Ectodermal cell (in vitro differentiated cells): ENCODE results near the gene RTTN. TPM values are rescaled to one million over a fixed set of nuclear protein-coding genes. Genes with fewer than 3 reads are reported as not detected.
A peak's percentile ranks its signal among the peaks of the same experiment; 100 is the strongest.
"Not testable (repeated sequence)": the region's sequence is repeated elsewhere in the genome, so short reads cannot be mapped to it uniquely, and the experiment has no call there.

Experiments used
- H3K27ac ChIP-seq: 2 replicates; pipeline ENCODE4 v1.7.0; 2013; ENCODE audit warnings: mild to moderate bottlenecking, low read depth, low read length; ENCODE audit not compliant: insufficient read depth, poor library complexity, severe bottlenecking
- H3K27me3 ChIP-seq: 2 replicates; pipeline ENCODE4 v1.7.0; 2013; ENCODE audit warnings: mild to moderate bottlenecking, low read length; ENCODE audit not compliant: insufficient read depth, control insufficient read depth, poor library complexity, severe bottlenecking
- H3K36me3 ChIP-seq: one replicate; pipeline ENCODE4 v1.7.0; 2013; ENCODE audit warnings: low read length; ENCODE audit not compliant: control insufficient read depth, insufficient read depth
- H3K4me1 ChIP-seq: one replicate; pipeline ENCODE4 v1.7.0; 2013; ENCODE audit warnings: low read length; ENCODE audit not compliant: control insufficient read depth, insufficient read depth
- H3K4me3 ChIP-seq: 2 replicates; pipeline ENCODE4 v1.7.0; 2013; ENCODE audit warnings: low read depth, low read length, control low read depth; ENCODE audit not compliant: insufficient read depth
- H3K9me3 ChIP-seq: 2 replicates; pipeline ENCODE4 v1.7.0; 2013; ENCODE audit warnings: mild to moderate bottlenecking, low read length, moderate library complexity; ENCODE audit not compliant: control insufficient read depth
- WGBS, 2 experiments: methylation state at CpG; one replicate each; pipeline ENCODE4 v1.1.7; 2013; ENCODE audit warnings: missing lambda C conversion rate in 2 of 2; 5-methylcytosine and 5-hydroxymethylcytosine counted together
- polyA plus RNA-seq, 4 experiments: library from polyadenylated mRNA; stranded (reverse); fragments of 50-300 nt; gene quantifications; one replicate each; pipeline ENCODE4 v1.2.3, GENCODE V29; 2013

The RTTN gene
- 20.8 TPM for polyA plus RNA-seq (2013, experiment 1 of 4)
- 22.8 TPM for polyA plus RNA-seq (2013, experiment 2 of 4)
- 16.9 TPM for polyA plus RNA-seq (2013, experiment 3 of 4)
- polyA plus RNA-seq (2013, experiment 4 of 4), result 18.5 TPM

GRCh38 chr18:70205421-70206397, at the start of gene RTTN:
Gene RTTN, minus strand, starts transcription at chr18:70205687. Its CDS starts 29 bp downstream, at chr18:70205658.
- H3K36me3 ChIP-seq, result no peaks in the 10 kb centered on the region
- H3K9me3 ChIP-seq, result no peaks in the 10 kb centered on the region
- peak within 1 kb of the TSS; percentile 90 for H3K4me3 ChIP-seq
- H3K27ac ChIP-seq, result peak within 1 kb of the TSS; percentile 92
- WGBS, 2 experiments, result 1% methylated on average over 78 of the region's 78 CpGs
- no peaks in the 10 kb centered on the region for H3K27me3 ChIP-seq
- H3K4me1 ChIP-seq, result peaks cover 7% of the 10 kb centered on the region

GRCh38 chr18:70250781-70251180, 45.3 kb upstream of the RTTN start:
- no peak overlapping the region for H3K4me3 ChIP-seq
- H3K27ac ChIP-seq, result no peak overlapping the region
- H3K36me3 ChIP-seq, result no peaks in the 10 kb centered on the region
- 95 to 96% methylated on average over 12 of the region's 12 CpGs for WGBS, 2 experiments
- H3K4me1 ChIP-seq, result no peaks in the 10 kb centered on the region
- H3K27me3 ChIP-seq, result no peaks in the 10 kb centered on the region
- H3K9me3 ChIP-seq, result no peaks in the 10 kb centered on the region

- H3K36me3 ChIP-seq, H3K27ac ChIP-seq: not testable (repeated sequence)
- WGBS, 2 experiments, result 92 to 94% methylated on average over 18 of the region's 18 CpGs
These were observed 44.4 kb upstream of the RTTN start for GRCh38 chr18:70249861-70250260.

GRCh38 chr18:70249118-70249517, 43.6 kb upstream of the RTTN start:
- WGBS, 2 experiments, result 94 to 95% methylated on average over 5 of the region's 5 CpGs
- Histone ChIP-seq H3K9me3 (no peaks in the 10 kb centered on the region), H3K4me1 (no peaks in the 10 kb centered on the region), H3K36me3 (no peaks in the 10 kb centered on the region), H3K27ac (no peak overlapping the region), H3K27me3 (no peaks in the 10 kb centered on the region), H3K4me3 (no peak overlapping the region)

More at GRCh38 chr18:70249861-70250260, 44.4 kb upstream of the RTTN start:
- not testable (repeated sequence) for H3K9me3 ChIP-seq, H3K4me3 ChIP-seq, H3K27me3 ChIP-seq, H3K4me1 ChIP-seq

- no peaks in the 10 kb centered on the region for H3K4me1 ChIP-seq
- H3K4me3 ChIP-seq, result no peak overlapping the region
- 75 to 77% methylated on average over 4 of the region's 4 CpGs for WGBS, 2 experiments
- H3K27me3 ChIP-seq, result no peaks in the 10 kb centered on the region
- H3K27ac ChIP-seq, result no peak overlapping the region
- H3K36me3 ChIP-seq, result no peaks in the 10 kb centered on the region
- H3K9me3 ChIP-seq, result no peaks in the 10 kb centered on the region
These were observed 40.6 kb upstream of the RTTN start for GRCh38 chr18:70246061-70246466.

GRCh38 chr18:70243131-70243929, 37.8 kb upstream of the RTTN start:
- 90 to 92% methylated on average over 12 to 13 of the region's 13 CpGs for WGBS, 2 experiments

GRCh38 chr18:70236921-70237320, 31.4 kb upstream of the RTTN start:
- H3K36me3 ChIP-seq, H3K9me3 ChIP-seq, H3K4me3 ChIP-seq, H3K27ac ChIP-seq, H3K27me3 ChIP-seq, H3K4me1 ChIP-seq: not testable (repeated sequence)
- WGBS, 2 experiments, result 83 to 85% methylated on average over 7 of the region's 7 CpGs

More at GRCh38 chr18:70243131-70243929, 37.8 kb upstream of the RTTN start:
- Histone ChIP-seq H3K27ac (no peak overlapping the region), H3K27me3 (no peaks in the 10 kb centered on the region), H3K4me1 (no peaks in the 10 kb centered on the region), H3K9me3 (no peaks in the 10 kb centered on the region), H3K4me3 (no peak overlapping the region), H3K36me3 (no peaks in the 10 kb centered on the region)

GRCh38 chr18:70235478-70235877, 30.0 kb upstream of the RTTN start:
- WGBS, 2 experiments, result 84 to 85% methylated on average over 5 of the region's 5 CpGs
- H3K4me3 ChIP-seq, result no peak overlapping the region
- no peaks in the 10 kb centered on the region for H3K4me1 ChIP-seq
- no peaks in the 10 kb centered on the region for H3K36me3 ChIP-seq
- no peaks in the 10 kb centered on the region for H3K27me3 ChIP-seq
- H3K27ac ChIP-seq, result no peak overlapping the region
- no peaks in the 10 kb centered on the region for H3K9me3 ChIP-seq

GRCh38 chr18:70234667-70235459, 29.4 kb upstream of the RTTN start:
- WGBS, 2 experiments, result 88 to 93% methylated on average over 12 of the region's 12 CpGs
- Histone ChIP-seq H3K36me3 (no peaks in the 10 kb centered on the region), H3K27ac (no peak overlapping the region), H3K27me3 (no peaks in the 10 kb centered on the region), H3K4me3 (no peak overlapping the region), H3K9me3 (no peaks in the 10 kb centered on the region), H3K4me1 (no peaks in the 10 kb centered on the region)
